Suprapubic skin (tissue), 4 donors: ENCODE measurements around the gene BCL11B.

Source experiments
- CTCF ChIP-seq, 2 donors: fragments of 200-600 bp in 1 of 2; fragments of 450-650 bp in 1 of 2; sonication (generic) in 1 of 2; IDR thresholded peaks; one replicate each; pipeline ENCODE4 v1.5.1; 2016 to 2019; ENCODE audit warnings: antibody characterized with exemption in 2 of 2, mild to moderate bottlenecking in 1 of 2, moderate library complexity in 1 of 2
- EP300 ChIP-seq: sonication (generic); formaldehyde crosslinking; IDR thresholded peaks from one replicate; pipeline ENCODE4 v1.6.1; 2017; ENCODE audit warnings: antibody characterized with exemption
- POLR2A ChIP-seq, 2 donors: fragments of 450-650 bp; IDR thresholded peaks; one replicate each; pipeline ENCODE4 v1.6.1; 2017; ENCODE audit warnings: antibody characterized with exemption in 2 of 2, mild to moderate bottlenecking in 2 of 2, moderate library complexity in 2 of 2
- POLR2AphosphoS5 ChIP-seq, 3 donors: sonication (generic); formaldehyde crosslinking; IDR thresholded peaks; one replicate each; pipeline ENCODE4 v1.6.1; 2017; ENCODE audit warnings: antibody characterized with exemption in 3 of 3

- TF ChIP-seq POLR2AphosphoS5 (IDR thresholded peaks at IDR 0.05), result no peak
- no peak for TF ChIP-seq CTCF (IDR thresholded peaks at IDR 0.05)
- no peak for TF ChIP-seq EP300
- no peak for TF ChIP-seq POLR2A (IDR thresholded peaks at IDR 0.05)
These were observed 136.0 kb downstream of the BCL11B start for GRCh38 chr14:99136047-99136400.
